Endothelial cell of hepatic sinusoid (primary cell): ENCODE results near the gene STEAP1.

Source experiments
- in situ Hi-C: cut with HindIII; loops from 2 replicates; pipeline ENCODE4 v1.10.0; 2017; ENCODE audit warnings: low sequenced_read_pairs

Gene STEAP1

GRCh38 chr7:90210475-90210874 lies 56.2 kb downstream of the STEAP1 start:
- in situ Hi-C loops = no loop called here

GRCh38 chr7:90210981-90211380 lies 56.7 kb downstream of the STEAP1 start:
- in situ Hi-C loops = no loop called here

GRCh38 chr7:90211391-90212148 lies 57.3 kb downstream of the STEAP1 start, which contains the start of gene STEAP2:
Gene STEAP2, plus strand, starts transcription at chr7:90211740. Its CDS starts 13,343 bp downstream, at chr7:90225083.
- in situ Hi-C loops = no loop called here

- in situ Hi-C loops = no loop called here
Measured at GRCh38 chr7:90212149-90212495, 57.9 kb downstream of the STEAP1 start.

- in situ Hi-C loops = no loop called here
Measured at GRCh38 chr7:90213521-90213920, 59.3 kb downstream of the STEAP1 start.
